Smooth muscle cell (in vitro differentiated cells): ENCODE measurements around the gene SLC25A11. TPM values are rescaled to one million over a fixed set of nuclear protein-coding genes. Genes with fewer than 3 reads are reported as not detected.

ENCODE experiments used
- DNase-seq: peaks from one replicate; lab custom pipeline; 2025; ENCODE audit not compliant: unreplicated experiment; lab: John Stamatoyannopoulos, UW
- H2AFZ ChIP-seq: fragments of 200-600 bp; sonication (generic); 2 replicates; pipeline ENCODE4 v1.6.0; 2016; ENCODE audit warnings: antibody characterized with exemption, low read depth, mild to moderate bottlenecking
- H3F3A ChIP-seq: fragments of 200-600 bp; sonication (generic); 2 replicates; pipeline ENCODE4 v1.6.0; 2017; ENCODE audit warnings: antibody characterized with exemption, low read depth
- H3K27ac ChIP-seq: fragments of 200-600 bp; sonication (generic); 2 replicates; pipeline ENCODE4 v1.5.1; 2016; ENCODE audit warnings: low read depth, mild to moderate bottlenecking
- H3K27me3 ChIP-seq: fragments of 200-600 bp; sonication (generic); 2 replicates; pipeline ENCODE4 v1.6.1; 2016; ENCODE audit warnings: low read depth, mild to moderate bottlenecking
- H3K36me3 ChIP-seq: fragments of 200-600 bp; sonication (generic); 2 replicates; pipeline ENCODE4 v1.5.1; 2016; ENCODE audit warnings: low read depth
- H3K4me1 ChIP-seq: fragments of 200-600 bp; sonication (generic); 2 replicates; pipeline ENCODE4 v1.5.1; 2016; ENCODE audit warnings: low read depth
- H3K4me2 ChIP-seq: fragments of 200-600 bp; sonication (generic); 2 replicates; pipeline ENCODE4 v1.6.0; 2016; ENCODE audit warnings: mild to moderate bottlenecking
- H3K4me3 ChIP-seq: fragments of 200-600 bp; sonication (generic); 2 replicates; pipeline ENCODE4 v1.5.1; 2016; ENCODE audit warnings: mild to moderate bottlenecking
- H3K79me2 ChIP-seq: fragments of 200-600 bp; sonication (generic); 2 replicates; pipeline ENCODE4 v1.6.0; 2016; ENCODE audit warnings: low read depth, mild to moderate bottlenecking
- H3K9ac ChIP-seq: fragments of 200-600 bp; sonication (generic); 2 replicates; pipeline ENCODE4 v1.6.0; 2016; ENCODE audit warnings: low read depth
- H3K9me3 ChIP-seq: fragments of 200-600 bp; sonication (generic); replicated peaks from 2 replicates; pipeline ENCODE4 v1.5.1; 2016; ENCODE audit warnings: low read depth
- H4K20me1 ChIP-seq: fragments of 200-600 bp; sonication (generic); 2 replicates; pipeline ENCODE4 v1.6.0; 2016; ENCODE audit warnings: low read depth
- WGBS: methylation state at CpG from one replicate; pipeline ENCODE4 v1.1.7; 2016; ENCODE audit warnings: low lambda C conversion rate; 5-methylcytosine and 5-hydroxymethylcytosine counted together
- polyA plus RNA-seq: library from polyadenylated mRNA; unstranded; fragments of >200 nt; fragmentation: Nextera tagmentation; extraction: Ambion mirVana; gene quantifications from 2 replicates; pipeline ENCODE4 v1.2.1, GENCODE V29; 2016
- total RNA-seq: library from RNA; depleted of rRNA; stranded (reverse); fragments of >200 nt; gene quantifications from 2 replicates; pipeline ENCODE4 v1.2.3, GENCODE V29; 2014
- TF ChIP-seq, protein P1 (sequence below): fragments of 200-600 bp; sonication (generic); IDR thresholded peaks from 2 replicates; pipeline ENCODE4 v1.5.1; 2017; ENCODE audit warnings: borderline replicate concordance, mild to moderate bottlenecking, antibody characterized with exemption; ENCODE audit not compliant: insufficient read depth, poor library complexity, severe bottlenecking

Gene SLC25A11
- total and polyA plus RNA-seq, 2 experiments from 2014 or later = 29.9 to 67.5 TPM

- peak overlapping the region; percentile 65 for H3K4me3 ChIP-seq
- no peak for DNase-seq
- H3K79me2 ChIP-seq = no peaks in the 10 kb centered on the region
- H2AFZ ChIP-seq = no peak overlapping the region
- H3K4me2 ChIP-seq = peak overlapping the region; percentile 82
- WGBS = 49% methylated on average over 15 of the region's 34 CpGs
- no peaks in the 10 kb centered on the region for H3K36me3 ChIP-seq
- H3K9me3 ChIP-seq = no peaks in the 10 kb centered on the region
- no peaks in the 10 kb centered on the region for H4K20me1 ChIP-seq
- H3K4me1 ChIP-seq = no peaks in the 10 kb centered on the region
- H3K9ac ChIP-seq = peak overlapping the region; percentile 88
- H3K27ac ChIP-seq = peak overlapping the region; percentile 75
- TF ChIP-seq, protein P1, sequence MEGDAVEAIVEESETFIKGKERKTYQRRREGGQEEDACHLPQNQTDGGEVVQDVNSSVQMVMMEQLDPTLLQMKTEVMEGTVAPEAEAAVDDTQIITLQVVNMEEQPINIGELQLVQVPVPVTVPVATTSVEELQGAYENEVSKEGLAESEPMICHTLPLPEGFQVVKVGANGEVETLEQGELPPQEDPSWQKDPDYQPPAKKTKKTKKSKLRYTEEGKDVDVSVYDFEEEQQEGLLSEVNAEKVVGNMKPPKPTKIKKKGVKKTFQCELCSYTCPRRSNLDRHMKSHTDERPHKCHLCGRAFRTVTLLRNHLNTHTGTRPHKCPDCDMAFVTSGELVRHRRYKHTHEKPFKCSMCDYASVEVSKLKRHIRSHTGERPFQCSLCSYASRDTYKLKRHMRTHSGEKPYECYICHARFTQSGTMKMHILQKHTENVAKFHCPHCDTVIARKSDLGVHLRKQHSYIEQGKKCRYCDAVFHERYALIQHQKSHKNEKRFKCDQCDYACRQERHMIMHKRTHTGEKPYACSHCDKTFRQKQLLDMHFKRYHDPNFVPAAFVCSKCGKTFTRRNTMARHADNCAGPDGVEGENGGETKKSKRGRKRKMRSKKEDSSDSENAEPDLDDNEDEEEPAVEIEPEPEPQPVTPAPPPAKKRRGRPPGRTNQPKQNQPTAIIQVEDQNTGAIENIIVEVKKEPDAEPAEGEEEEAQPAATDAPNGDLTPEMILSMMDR = no peak
- no peaks in the 10 kb centered on the region for H3K27me3 ChIP-seq
- H3F3A ChIP-seq = peaks cover 8% of the 10 kb centered on the region
Measured at GRCh38 chr17:4898927-4899326, 40.9 kb downstream of the SLC25A11 start.

GRCh38 chr17:4898351-4898750 is 41.5 kb downstream of the SLC25A11 start:
- Histone ChIP-seq H3K9ac (peak overlapping the region; percentile 88), H2AFZ (no peak overlapping the region), H3F3A (peaks cover 8% of the 10 kb centered on the region), H4K20me1 (no peaks in the 10 kb centered on the region), H3K9me3 (no peaks in the 10 kb centered on the region), H3K36me3 (no peaks in the 10 kb centered on the region), H3K79me2 (no peaks in the 10 kb centered on the region), H3K4me3 (peak overlapping the region; percentile 65), H3K27me3 (no peaks in the 10 kb centered on the region), H3K4me2 (peak overlapping the region; percentile 82), H3K27ac (peak overlapping the region; percentile 75), H3K4me1 (no peaks in the 10 kb centered on the region)
- DNase-seq = no peak
- 95% methylated on average over 8 of the region's 8 CpGs for WGBS
- TF ChIP-seq, protein P1 = no peak

- TF ChIP-seq, protein P1 = no peak
- Histone ChIP-seq H3K27ac (no peak overlapping the region), H3K36me3 (no peaks in the 10 kb centered on the region), H3K4me1 (no peaks in the 10 kb centered on the region), H4K20me1 (no peaks in the 10 kb centered on the region), H2AFZ (no peak overlapping the region), H3K4me3 (no peak overlapping the region), H3K27me3 (no peaks in the 10 kb centered on the region), H3K4me2 (no peak overlapping the region), H3K9me3 (no peaks in the 10 kb centered on the region), H3K9ac (no peak overlapping the region), H3F3A (peaks cover 8% of the 10 kb centered on the region), H3K79me2 (no peaks in the 10 kb centered on the region)
- DNase-seq = no peak
- 91% methylated on average over 4 of the region's 5 CpGs for WGBS
Measured at GRCh38 chr17:4897785-4898184, 42.1 kb downstream of the SLC25A11 start.

DNA sequence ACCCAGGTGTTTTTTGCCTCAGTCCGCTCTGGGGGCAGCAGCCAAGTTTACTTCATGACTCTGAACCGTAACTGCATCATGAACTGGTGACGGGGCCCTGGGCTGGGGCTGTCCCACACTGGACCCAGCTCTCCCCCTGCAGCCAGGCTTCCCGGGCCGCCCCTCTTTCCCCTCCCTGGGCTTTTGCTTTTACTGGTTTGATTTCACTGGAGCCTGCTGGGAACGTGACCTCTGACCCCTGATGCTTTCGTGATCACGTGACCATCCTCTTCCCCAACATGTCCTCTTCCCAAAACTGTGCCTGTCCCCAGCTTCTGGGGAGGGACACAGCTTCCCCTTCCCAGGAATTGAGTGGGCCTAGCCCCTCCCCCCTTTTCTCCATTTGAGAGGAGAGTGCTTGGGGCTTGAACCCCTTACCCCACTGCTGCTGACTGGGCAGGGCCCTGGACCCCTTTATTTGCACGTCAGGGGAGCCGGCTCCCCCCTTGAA is 42.6 kb downstream of the SLC25A11 start:
- Histone ChIP-seq H3K36me3 (no peaks in the 10 kb centered on the region), H3K4me2 (no peak overlapping the region), H3K9ac (no peak overlapping the region), H2AFZ (no peak overlapping the region), H3K9me3 (no peaks in the 10 kb centered on the region), H3K4me1 (no peaks in the 10 kb centered on the region), H3K27me3 (no peaks in the 10 kb centered on the region), H3F3A (peaks cover 6% of the 10 kb centered on the region), H3K4me3 (no peak overlapping the region), H3K79me2 (no peaks in the 10 kb centered on the region), H3K27ac (no peak overlapping the region), H4K20me1 (no peaks in the 10 kb centered on the region)
- WGBS = 98% methylated on average over 10 of the region's 10 CpGs
- TF ChIP-seq, protein P1 = no peak
- DNase-seq = no peak
